SK-N-SH treated with all-trans-retinoic acid at 6 μM for 48 hours (cell line): ENCODE measurements around the gene CRYAB.

Source experiments
- ATAC-seq: fragments of 200-7000 bp; cut with Tn5 transposase; 3 replicates; pipeline ENCODE4 v1.9.1; 2020; ENCODE audit warnings: mild to moderate bottlenecking, moderate library complexity
- ARNTL ChIP-seq: fragments of 450-650 bp; formaldehyde crosslinking; IDR thresholded peaks from 2 replicates; pipeline ENCODE4 v1.5.0; 2020; ENCODE audit warnings: low read depth, mild to moderate bottlenecking, moderate library complexity, borderline replicate concordance
- BACH2 ChIP-seq: fragments of 250-450 bp; sonication (Bioruptor Pico); IDR thresholded peaks from 2 replicates; pipeline ENCODE4 v1.9.0; 2021; ENCODE audit warnings: mild to moderate bottlenecking, borderline replicate concordance
- CREB5 ChIP-seq: fragments of 250-450 bp; sonication (Bioruptor Pico); IDR thresholded peaks from 2 replicates; pipeline ENCODE4 v1.5.1; 2020; ENCODE audit warnings: low read depth, mild to moderate bottlenecking, moderate library complexity
- CSDC2 ChIP-seq: fragments of 250-450 bp; sonication (Bioruptor Pico); IDR thresholded peaks from 2 replicates; pipeline ENCODE4 v1.5.0; 2020; ENCODE audit warnings: mild to moderate bottlenecking, moderate library complexity
- CSRNP3 ChIP-seq: fragments of 250-450 bp; sonication (Bioruptor Pico); IDR thresholded peaks from 2 replicates; pipeline ENCODE4 v1.5.1; 2021; ENCODE audit warnings: mild to moderate bottlenecking, moderate library complexity
- ESRRG ChIP-seq: fragments of 250-450 bp; sonication (Bioruptor Pico); IDR thresholded peaks from 2 replicates; pipeline ENCODE4 v1.6.1; 2021; ENCODE audit warnings: mild to moderate bottlenecking
- GLIS3 ChIP-seq: fragments of 250-450 bp; sonication (Bioruptor Pico); IDR thresholded peaks from 2 replicates; pipeline ENCODE4 v1.5.0; 2020; ENCODE audit warnings: mild to moderate bottlenecking, moderate library complexity
- ISL1 ChIP-seq: fragments of 250-450 bp; sonication (Bioruptor Pico); IDR thresholded peaks from 2 replicates; pipeline ENCODE4 v2.1.2; 2022; ENCODE audit warnings: mild to moderate bottlenecking, moderate library complexity
- OSR1 ChIP-seq: fragments of 250-450 bp; sonication (Bioruptor Pico); IDR thresholded peaks from 2 replicates; pipeline ENCODE4 v1.8.0; 2022; ENCODE audit warnings: moderate library complexity, mild to moderate bottlenecking, inconsistent platforms
- POU6F1 ChIP-seq: fragments of 250-450 bp; sonication (Bioruptor Pico); IDR thresholded peaks from 2 replicates; pipeline ENCODE4 v1.8.0; 2021; ENCODE audit warnings: low read depth, mild to moderate bottlenecking, moderate library complexity, borderline replicate concordance
- PPARA ChIP-seq: fragments of 250-450 bp; sonication (Bioruptor Pico); IDR thresholded peaks from 2 replicates; pipeline ENCODE4 v1.5.0; 2020; ENCODE audit warnings: mild to moderate bottlenecking, borderline replicate concordance
- RARB ChIP-seq: fragments of 250-450 bp; sonication (Bioruptor Pico); IDR thresholded peaks from 2 replicates; pipeline ENCODE4 v1.8.0; 2021; ENCODE audit warnings: mild to moderate bottlenecking, moderate library complexity
- TOX ChIP-seq: fragments of 250-450 bp; sonication (Bioruptor Pico); IDR thresholded peaks from 2 replicates; pipeline ENCODE4 v1.8.0; 2021; ENCODE audit warnings: mild to moderate bottlenecking, moderate library complexity, borderline replicate concordance
- ZC3H10 ChIP-seq: fragments of 250-450 bp; sonication (Bioruptor Pico); IDR thresholded peaks from 2 replicates; pipeline ENCODE4 v1.5.1; 2021; ENCODE audit warnings: mild to moderate bottlenecking, moderate library complexity
- ZFP3 ChIP-seq: fragments of 250-450 bp; sonication (Bioruptor Pico); IDR thresholded peaks from 2 replicates; pipeline ENCODE4 v1.5.0; 2020; ENCODE audit warnings: mild to moderate bottlenecking, moderate library complexity
- ZNF565 ChIP-seq: fragments of 450-650 bp; formaldehyde crosslinking; conservative IDR thresholded peaks from 2 replicates; pipeline ENCODE4 v1.5.0; 2020; ENCODE audit warnings: low read depth, mild to moderate bottlenecking, moderate library complexity
- ZNF70 ChIP-seq: fragments of 450-650 bp; formaldehyde crosslinking; IDR thresholded peaks from 2 replicates; pipeline ENCODE4 v1.5.0; 2020; ENCODE audit warnings: mild to moderate bottlenecking, moderate library complexity
- TF ChIP-seq, protein P1 (sequence below): fragments of 250-450 bp; sonication (Bioruptor Pico); IDR thresholded peaks from 2 replicates; pipeline ENCODE4 v1.5.0; 2020; ENCODE audit warnings: mild to moderate bottlenecking, moderate library complexity
- TF ChIP-seq, protein P2 (sequence below): fragments of 250-450 bp; sonication (Bioruptor Pico); IDR thresholded peaks from 2 replicates; pipeline ENCODE4 v1.8.0; 2020; ENCODE audit warnings: mild to moderate bottlenecking, moderate library complexity, borderline replicate concordance

CRYAB gene, protein sequence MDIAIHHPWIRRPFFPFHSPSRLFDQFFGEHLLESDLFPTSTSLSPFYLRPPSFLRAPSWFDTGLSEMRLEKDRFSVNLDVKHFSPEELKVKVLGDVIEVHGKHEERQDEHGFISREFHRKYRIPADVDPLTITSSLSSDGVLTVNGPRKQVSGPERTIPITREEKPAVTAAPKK

DNA sequence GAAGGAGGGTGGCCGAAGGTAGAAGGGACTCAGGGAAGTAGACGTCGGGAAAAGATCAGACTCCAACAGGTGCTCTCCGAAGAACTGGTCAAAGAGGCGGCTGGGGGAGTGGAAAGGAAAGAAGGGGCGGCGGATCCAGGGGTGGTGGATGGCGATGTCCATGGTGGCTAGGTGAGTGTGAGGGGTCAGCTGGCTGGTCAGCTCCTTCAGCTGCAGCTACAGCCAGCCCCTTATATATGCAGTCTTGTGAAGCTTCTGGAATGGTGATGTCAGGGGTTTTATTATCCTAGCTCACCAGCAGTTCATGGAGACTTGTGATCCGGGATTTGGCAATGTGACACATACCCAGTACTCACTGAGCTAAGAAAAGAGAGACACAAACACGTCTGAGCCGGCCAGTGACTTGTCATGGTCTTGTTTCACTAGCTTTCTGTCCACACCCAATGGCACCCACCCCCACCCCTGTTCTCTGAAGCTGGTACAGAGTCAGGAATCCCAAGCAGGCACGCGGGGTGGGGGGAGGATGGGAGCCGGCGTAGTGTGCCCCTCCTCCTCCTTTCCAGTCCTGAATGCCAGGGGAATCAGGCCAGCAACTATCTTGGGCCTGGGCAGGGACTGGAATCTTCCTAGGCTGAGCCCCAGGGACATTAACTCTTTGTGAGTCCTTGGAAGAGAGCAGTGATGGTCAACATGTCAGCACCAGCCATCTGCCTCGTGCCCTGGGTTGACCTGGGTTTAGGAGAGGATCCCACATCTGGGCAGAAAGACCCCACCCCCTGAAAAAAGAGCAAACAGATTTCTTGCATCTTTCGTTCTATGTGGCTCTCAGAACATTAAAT is at the start of gene CRYAB:
Gene CRYAB, minus strand, starts transcription at position 208 of the 839 bp plus-strand sequence. Its CDS starts 46 bp downstream, at position 162.
- ATAC-seq = peak; percentile 71
- TF ChIP-seq ARNTL (no peak), TOX (no peak), ISL1 (CRISPR knock-in tag) (0 out of 2 replicates have a peak, but pooled peaks have one; percentile 11), CSRNP3 (CRISPR knock-in tag) (no peak)

DNA sequence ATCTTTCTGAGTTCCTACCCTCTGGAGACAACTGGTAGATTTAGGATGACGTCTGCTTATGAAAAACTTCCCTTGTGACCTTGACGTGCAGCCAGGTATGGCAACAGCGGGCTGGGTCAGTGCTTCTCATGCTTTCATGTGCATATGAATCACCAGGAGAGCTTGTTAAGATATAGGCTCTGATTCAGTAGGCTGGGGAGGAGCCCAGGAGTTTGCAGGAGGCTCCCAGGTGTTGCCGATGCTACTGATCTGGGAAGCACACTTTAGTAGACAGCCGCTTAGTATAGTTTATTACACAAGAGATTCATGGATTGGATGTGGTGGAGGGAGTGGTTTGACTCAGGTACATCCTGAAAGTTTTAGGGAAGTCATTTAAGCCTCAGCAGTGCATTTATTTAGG is 49.3 kb upstream of the CRYAB start:
- TF ChIP-seq, protein P1, sequence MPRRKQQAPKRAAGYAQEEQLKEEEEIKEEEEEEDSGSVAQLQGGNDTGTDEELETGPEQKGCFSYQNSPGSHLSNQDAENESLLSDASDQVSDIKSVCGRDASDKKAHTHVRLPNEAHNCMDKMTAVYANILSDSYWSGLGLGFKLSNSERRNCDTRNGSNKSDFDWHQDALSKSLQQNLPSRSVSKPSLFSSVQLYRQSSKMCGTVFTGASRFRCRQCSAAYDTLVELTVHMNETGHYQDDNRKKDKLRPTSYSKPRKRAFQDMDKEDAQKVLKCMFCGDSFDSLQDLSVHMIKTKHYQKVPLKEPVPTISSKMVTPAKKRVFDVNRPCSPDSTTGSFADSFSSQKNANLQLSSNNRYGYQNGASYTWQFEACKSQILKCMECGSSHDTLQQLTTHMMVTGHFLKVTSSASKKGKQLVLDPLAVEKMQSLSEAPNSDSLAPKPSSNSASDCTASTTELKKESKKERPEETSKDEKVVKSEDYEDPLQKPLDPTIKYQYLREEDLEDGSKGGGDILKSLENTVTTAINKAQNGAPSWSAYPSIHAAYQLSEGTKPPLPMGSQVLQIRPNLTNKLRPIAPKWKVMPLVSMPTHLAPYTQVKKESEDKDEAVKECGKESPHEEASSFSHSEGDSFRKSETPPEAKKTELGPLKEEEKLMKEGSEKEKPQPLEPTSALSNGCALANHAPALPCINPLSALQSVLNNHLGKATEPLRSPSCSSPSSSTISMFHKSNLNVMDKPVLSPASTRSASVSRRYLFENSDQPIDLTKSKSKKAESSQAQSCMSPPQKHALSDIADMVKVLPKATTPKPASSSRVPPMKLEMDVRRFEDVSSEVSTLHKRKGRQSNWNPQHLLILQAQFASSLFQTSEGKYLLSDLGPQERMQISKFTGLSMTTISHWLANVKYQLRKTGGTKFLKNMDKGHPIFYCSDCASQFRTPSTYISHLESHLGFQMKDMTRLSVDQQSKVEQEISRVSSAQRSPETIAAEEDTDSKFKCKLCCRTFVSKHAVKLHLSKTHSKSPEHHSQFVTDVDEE (CRISPR knock-in tag) = no peak
- TF ChIP-seq, protein P2, sequence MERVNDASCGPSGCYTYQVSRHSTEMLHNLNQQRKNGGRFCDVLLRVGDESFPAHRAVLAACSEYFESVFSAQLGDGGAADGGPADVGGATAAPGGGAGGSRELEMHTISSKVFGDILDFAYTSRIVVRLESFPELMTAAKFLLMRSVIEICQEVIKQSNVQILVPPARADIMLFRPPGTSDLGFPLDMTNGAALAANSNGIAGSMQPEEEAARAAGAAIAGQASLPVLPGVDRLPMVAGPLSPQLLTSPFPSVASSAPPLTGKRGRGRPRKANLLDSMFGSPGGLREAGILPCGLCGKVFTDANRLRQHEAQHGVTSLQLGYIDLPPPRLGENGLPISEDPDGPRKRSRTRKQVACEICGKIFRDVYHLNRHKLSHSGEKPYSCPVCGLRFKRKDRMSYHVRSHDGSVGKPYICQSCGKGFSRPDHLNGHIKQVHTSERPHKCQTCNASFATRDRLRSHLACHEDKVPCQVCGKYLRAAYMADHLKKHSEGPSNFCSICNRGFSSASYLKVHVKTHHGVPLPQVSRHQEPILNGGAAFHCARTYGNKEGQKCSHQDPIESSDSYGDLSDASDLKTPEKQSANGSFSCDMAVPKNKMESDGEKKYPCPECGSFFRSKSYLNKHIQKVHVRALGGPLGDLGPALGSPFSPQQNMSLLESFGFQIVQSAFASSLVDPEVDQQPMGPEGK = no peak
- TF ChIP-seq CREB5 (no peak), PPARA (CRISPR knock-in tag) (no peak), TOX (no peak)
- no peak for ATAC-seq

DNA sequence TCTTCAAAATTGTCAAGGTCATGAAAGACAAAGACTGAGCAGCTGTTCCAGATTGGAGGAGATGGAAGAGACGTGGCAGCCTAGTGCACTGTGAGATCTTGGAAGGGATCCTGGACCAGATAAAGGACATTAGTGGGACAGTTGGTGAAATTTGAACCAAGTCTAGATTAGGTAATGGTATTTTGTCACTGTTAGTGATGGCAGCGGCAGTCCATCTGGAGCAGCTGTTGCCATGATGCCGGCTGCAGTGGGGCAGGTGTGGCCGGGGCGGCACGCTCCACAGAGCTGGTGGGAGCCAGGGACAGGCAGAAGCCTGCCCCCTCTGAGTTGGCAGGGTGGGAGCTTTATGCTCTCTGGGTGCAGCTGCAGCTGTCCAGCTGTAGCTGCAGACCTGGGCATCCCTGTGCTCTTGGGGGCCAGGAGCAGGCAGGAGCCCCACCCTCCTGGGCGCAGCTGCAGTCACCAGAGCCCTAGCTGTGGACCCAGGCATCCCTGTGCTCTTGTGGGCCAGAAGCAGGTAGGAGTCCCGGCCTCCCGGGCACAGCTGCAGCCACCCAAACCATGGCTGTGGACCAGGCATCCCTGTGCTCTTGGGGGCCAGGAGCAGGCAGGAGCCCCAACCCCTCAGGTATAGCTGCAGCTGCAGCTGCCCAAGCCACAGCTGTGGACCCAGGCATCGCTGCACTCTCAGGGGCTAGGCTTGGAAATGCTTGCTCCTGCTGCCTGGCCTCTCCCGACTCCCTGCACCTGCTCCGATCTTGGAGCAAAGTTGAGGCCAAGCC is 46.3 kb upstream of the CRYAB start:
- TF ChIP-seq BACH2 (CRISPR knock-in tag) (no peak), POU6F1 (CRISPR knock-in tag) (no peak), OSR1 (no peak), RARB (CRISPR knock-in tag) (no peak), TOX (no peak), ZNF70 (CRISPR knock-in tag) (no peak), ZC3H10 (CRISPR knock-in tag) (no peak), ARNTL (no peak), CSDC2 (CRISPR knock-in tag) (no peak), ESRRG (CRISPR knock-in tag) (no peak), ZNF565 (CRISPR knock-in tag) (no peak), ZFP3 (CRISPR knock-in tag) (no peak), GLIS3 (CRISPR knock-in tag) (no peak)
- TF ChIP-seq, protein P1 (CRISPR knock-in tag) = no peak
- TF ChIP-seq, protein P2 = no peak
- TF ChIP-seq, all 23 proteins: peak for 0
- ATAC-seq = no peak
